NCI-H510A (cell line): ENCODE results near the gene POU6F1.
"Not testable (repeated sequence)": the region's sequence is repeated elsewhere in the genome, so short reads cannot be mapped to it uniquely, and the experiment has no call there.

Experiments
- DNase-seq: peaks from one replicate; lab custom pipeline; 2025; lab: John Stamatoyannopoulos, UW

Gene POU6F1

GRCh38 chr12:51227112-51227511 lies 9.2 kb upstream of the POU6F1 start:
- not testable (repeated sequence) for DNase-seq

GRCh38 chr12:51225771-51226170 lies 7.9 kb upstream of the POU6F1 start:
- DNase-seq, result no peak

- no peak for DNase-seq
Measured at GRCh38 chr12:51225234-51225633, 7.4 kb upstream of the POU6F1 start.

- no peak for DNase-seq
Measured at GRCh38 chr12:51224625-51225024, 6.8 kb upstream of the POU6F1 start.

GRCh38 chr12:51222461-51222860 lies 4.6 kb upstream of the POU6F1 start:
- DNase-seq, result no peak

GRCh38 chr12:51219857-51220256 lies 2.0 kb upstream of the POU6F1 start:
- DNase-seq, result not testable (repeated sequence)

- no peak for DNase-seq
Measured at GRCh38 chr12:51219322-51219721, 1.5 kb upstream of the POU6F1 start.

- DNase-seq, result peak; percentile 16
Measured at GRCh38 chr12:51218607-51219161, 822 bp upstream of the POU6F1 start.

- peak; percentile 17 for DNase-seq
Measured at GRCh38 chr12:51217133-51217967, 512 bp downstream of the POU6F1 start.

- no peak for DNase-seq
Measured at GRCh38 chr12:51216642-51217041, 1.2 kb downstream of the POU6F1 start.

GRCh38 chr12:51214895-51215294 lies 3.0 kb downstream of the POU6F1 start:
- no peak for DNase-seq

- no peak for DNase-seq
Measured at GRCh38 chr12:51210690-51211395, 7.0 kb downstream of the POU6F1 start.

GRCh38 chr12:51209259-51209658 lies 8.6 kb downstream of the POU6F1 start:
- DNase-seq, result no peak

GRCh38 chr12:51208016-51208660 lies 9.7 kb downstream of the POU6F1 start:
- no peak for DNase-seq

GRCh38 chr12:51205350-51205749 lies 12.5 kb downstream of the POU6F1 start:
- DNase-seq, result no peak

GRCh38 chr12:51202718-51203117 lies 15.1 kb downstream of the POU6F1 start:
- DNase-seq, result no peak

GRCh38 chr12:51200806-51201205 lies 17.1 kb downstream of the POU6F1 start:
- DNase-seq, result no peak

GRCh38 chr12:51200156-51200555 lies 17.7 kb downstream of the POU6F1 start:
- no peak for DNase-seq

GRCh38 chr12:51199366-51199945 lies 18.4 kb downstream of the POU6F1 start:
- DNase-seq, result no peak

- no peak for DNase-seq
Measured at GRCh38 chr12:51198568-51199365, 19.1 kb downstream of the POU6F1 start.
